Peyer's patch (tissue), 4 donors: ENCODE data around the gene MTRFR.

Experiments used
- CTCF ChIP-seq, 6 experiments: fragments of 450-650 bp in 4 of 6; fragments of 200-600 bp in 2 of 6; sonication (generic) in 1 of 6; IDR thresholded peaks; one replicate each; pipeline ENCODE4 v1.5.1; 2017 to 2019; ENCODE audit warnings: antibody characterized with exemption in 6 of 6, mild to moderate bottlenecking in 3 of 6, moderate library complexity in 1 of 6
- POLR2A ChIP-seq, 2 donors: fragments of 450-650 bp; IDR thresholded peaks; one replicate each; pipeline ENCODE4 v1.5.1; 2017; ENCODE audit warnings: antibody characterized with exemption in 2 of 2, mild to moderate bottlenecking in 2 of 2, moderate library complexity in 2 of 2

- TF ChIP-seq CTCF (IDR thresholded peaks at IDR 0.05) (no peak), POLR2A (IDR thresholded peaks at IDR 0.05) (no peak)
These were observed 5.7 kb downstream of the MTRFR start for GRCh38 chr12:123238961-123239360.
